SU-DHL-6 (cell line): Measurements from ENCODE around the gene ZNF467.

ENCODE experiments used
- H2AFZ ChIP-seq: fragments of 200-600 bp; sonication (generic); 2 replicates; pipeline ENCODE4 v1.6.1; 2014; ENCODE audit warnings: low read depth, mild to moderate bottlenecking, moderate library complexity, mixed read lengths, antibody characterized with exemption, low read length; ENCODE audit not compliant: severe bottlenecking
- H3F3A ChIP-seq: fragments of 200-600 bp; shearing (Covaris generic); 2 replicates; pipeline ENCODE4 v1.6.0; 2016; ENCODE audit warnings: antibody characterized with exemption, mild to moderate bottlenecking; ENCODE audit not compliant: insufficient read depth
- H3K27ac ChIP-seq: fragments of 200-600 bp; sonication (generic); 2 replicates; pipeline ENCODE4 v1.5.1; 2016; ENCODE audit warnings: low read depth, mild to moderate bottlenecking, low read length, moderate library complexity, mixed read lengths
- H3K27me3 ChIP-seq: fragments of 200-600 bp; sonication (generic), shearing (Covaris generic); 2 replicates; pipeline ENCODE4 v1.6.0; 2014; ENCODE audit warnings: mild to moderate bottlenecking, low read length
- H3K36me3 ChIP-seq: fragments of 200-600 bp; sonication (generic); 2 replicates; pipeline ENCODE4 v1.6.1; 2014; ENCODE audit warnings: mild to moderate bottlenecking, low read length, mixed read lengths
- H3K4me2 ChIP-seq: fragments of 300-600, 200-600 bp; shearing (Covaris generic), sonication (generic); 2 replicates; pipeline ENCODE4 v1.6.0; 2014; ENCODE audit warnings: low read length, low read depth, mild to moderate bottlenecking; ENCODE audit not compliant: poor library complexity, severe bottlenecking
- H3K4me3 ChIP-seq: fragments of 200-600 bp; sonication (generic); 2 replicates; pipeline ENCODE4 v1.5.1; 2014; ENCODE audit warnings: antibody characterized with exemption, low read length, mild to moderate bottlenecking, mixed read lengths; ENCODE audit not compliant: insufficient read depth, poor library complexity, severe bottlenecking
- H3K79me2 ChIP-seq: fragments of 200-600 bp; sonication (generic); 2 replicates; pipeline ENCODE4 v1.6.1; 2014; ENCODE audit warnings: mild to moderate bottlenecking, low read length, moderate library complexity; ENCODE audit not compliant: insufficient read depth
- H3K9ac ChIP-seq: fragments of 200-600 bp; sonication (generic); 2 replicates; pipeline ENCODE4 v1.7.0; 2014; ENCODE audit warnings: mild to moderate bottlenecking, low read length
- H3K9me2 ChIP-seq: fragments of 200-600 bp; sonication (generic); replicated peaks from 2 replicates; pipeline ENCODE4 v1.6.1; 2014; ENCODE audit warnings: low read length; ENCODE audit not compliant: insufficient read depth
- H3K9me3 ChIP-seq: fragments of 200-600 bp; sonication (generic); 2 replicates; pipeline ENCODE4 v1.6.1; 2014; ENCODE audit warnings: low read length, mixed read lengths; ENCODE audit not compliant: insufficient read depth
- H4K20me1 ChIP-seq: fragments of 200-600 bp; sonication (generic); 2 replicates; pipeline ENCODE4 v1.6.1; 2014; ENCODE audit warnings: low read depth, mild to moderate bottlenecking, antibody characterized with exemption, low read length, moderate library complexity, mixed read lengths
- EZH2phosphoT487 ChIP-seq: fragments of 200-600 bp; sonication (generic), shearing (Covaris generic); conservative IDR thresholded peaks from 2 replicates; pipeline ENCODE4 v1.6.1; 2018; ENCODE audit warnings: mild to moderate bottlenecking, antibody characterized with exemption, low read length, moderate library complexity, mixed read lengths
- TF ChIP-seq, protein P1 (sequence below): fragments of 200-600 bp; sonication (generic); IDR thresholded peaks from one replicate; pipeline ENCODE4 v1.5.1; 2017; ENCODE audit warnings: antibody characterized with exemption, mild to moderate bottlenecking, low read length, moderate library complexity; ENCODE audit not compliant: insufficient read depth, poor library complexity, severe bottlenecking

Gene ZNF467

DNA sequence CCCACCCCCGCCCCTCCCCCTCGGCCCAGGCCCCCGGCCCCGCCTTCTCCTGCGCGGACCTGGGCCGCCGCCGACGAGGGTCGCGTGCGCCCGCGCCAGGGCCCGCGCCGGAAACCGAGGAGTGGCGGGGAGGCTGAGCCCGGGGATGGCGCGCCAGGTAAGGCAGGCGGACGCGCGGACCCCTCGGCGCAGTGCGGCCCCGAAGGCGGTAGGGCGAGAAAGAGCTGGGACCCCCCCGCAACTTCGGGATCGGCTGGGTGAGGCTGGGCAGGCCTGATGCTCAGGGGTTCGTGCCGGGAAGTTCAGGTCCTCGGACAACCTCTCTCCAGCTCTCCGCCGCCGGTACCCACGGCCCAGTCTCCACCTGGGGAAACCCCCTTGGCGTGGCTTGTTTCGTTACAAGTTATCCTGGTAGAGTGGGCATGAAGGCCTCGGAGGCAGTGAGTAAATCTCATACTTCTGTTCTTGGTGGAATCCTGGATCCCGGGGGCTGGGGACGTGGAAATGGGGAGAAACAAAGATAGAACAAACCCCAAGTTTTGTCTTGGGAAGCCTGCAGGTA, 58.4 kb downstream of the ZNF467 start:
- no peaks in the 10 kb centered on the region for H4K20me1 ChIP-seq
- H3K27me3 ChIP-seq: no peaks in the 10 kb centered on the region
- H3K9me3 ChIP-seq: peaks cover 11% of the 10 kb centered on the region; the same call in 1 of the 2 replicates
- peak overlapping the region; percentile 51 for H3K4me3 ChIP-seq
- no peaks in the 10 kb centered on the region for H3F3A ChIP-seq
- H3K9me2 ChIP-seq: no peaks in the 10 kb centered on the region
- peak overlapping the region; percentile 75 for H3K4me2 ChIP-seq
- peak overlapping the region; percentile 95 for H2AFZ ChIP-seq
- H3K36me3 ChIP-seq: no peaks in the 10 kb centered on the region; the same call in 1 of the 2 replicates
- no peaks in the 10 kb centered on the region for H3K79me2 ChIP-seq
- H3K9ac ChIP-seq: peak overlapping the region; percentile 73
- no peak for TF ChIP-seq EZH2phosphoT487
- TF ChIP-seq, protein P1, sequence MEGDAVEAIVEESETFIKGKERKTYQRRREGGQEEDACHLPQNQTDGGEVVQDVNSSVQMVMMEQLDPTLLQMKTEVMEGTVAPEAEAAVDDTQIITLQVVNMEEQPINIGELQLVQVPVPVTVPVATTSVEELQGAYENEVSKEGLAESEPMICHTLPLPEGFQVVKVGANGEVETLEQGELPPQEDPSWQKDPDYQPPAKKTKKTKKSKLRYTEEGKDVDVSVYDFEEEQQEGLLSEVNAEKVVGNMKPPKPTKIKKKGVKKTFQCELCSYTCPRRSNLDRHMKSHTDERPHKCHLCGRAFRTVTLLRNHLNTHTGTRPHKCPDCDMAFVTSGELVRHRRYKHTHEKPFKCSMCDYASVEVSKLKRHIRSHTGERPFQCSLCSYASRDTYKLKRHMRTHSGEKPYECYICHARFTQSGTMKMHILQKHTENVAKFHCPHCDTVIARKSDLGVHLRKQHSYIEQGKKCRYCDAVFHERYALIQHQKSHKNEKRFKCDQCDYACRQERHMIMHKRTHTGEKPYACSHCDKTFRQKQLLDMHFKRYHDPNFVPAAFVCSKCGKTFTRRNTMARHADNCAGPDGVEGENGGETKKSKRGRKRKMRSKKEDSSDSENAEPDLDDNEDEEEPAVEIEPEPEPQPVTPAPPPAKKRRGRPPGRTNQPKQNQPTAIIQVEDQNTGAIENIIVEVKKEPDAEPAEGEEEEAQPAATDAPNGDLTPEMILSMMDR: no peak
- H3K27ac ChIP-seq: no peak overlapping the region
